HepG2 (cell line): ENCODE data around the gene LSMEM2. TPM values are rescaled to one million over a fixed set of nuclear protein-coding genes. Genes with fewer than 3 reads are reported as not detected.
A peak's percentile ranks its signal among the peaks of the same experiment; 100 is the strongest.

Experiments
- ATAC-seq: fragments of 200-7000 bp; cut with Tn5 transposase; 3 replicates; pipeline ENCODE4 v1.9.1; 2020; ENCODE audit warnings: mild to moderate bottlenecking, moderate library complexity
- BruUV-seq: library from RNA; stranded (reverse); fragments of 400-500 nt; replicated peaks from 2 replicates; lab custom pipeline; 2021; lab: Mats Ljungman, UMichigan
- CTCF ChIA-PET: fragments of 300-600 bp; formaldehyde crosslinking; extraction: SDS; loops from one replicate; lab custom pipeline; 2021; ENCODE audit warnings: low total read pairs, inconsistent platforms, low intra/inter-chr PET ratio; lab: Yijun Ruan, JAX
- POLR2A ChIA-PET: fragments of 350-600 bp; sonication (Branson Sonifier 250); formaldehyde crosslinking; loops from one replicate; lab custom pipeline; 2020; ENCODE audit warnings: antibody characterized with exemption, inconsistent platforms; lab: Yijun Ruan, JAX
- DNase-seq: peaks from one replicate; pipeline ENCODE4 v3.0.0-alpha.2; 2015; ENCODE audit warnings: low spot score
- FAIRE-seq: peaks from 3 replicates; lab custom pipeline; 2011; peaks lifted over from hg19 to GRCh38; lab: Jason Lieb, UNC
- H2AFZ ChIP-seq: one replicate; pipeline ENCODE4 v1.6.1; 2011; ENCODE audit warnings: low read length, inconsistent platforms
- H3K27ac ChIP-seq: fragments of 300-600 bp; 3 replicates; pipeline ENCODE4 v1.8.0; 2011; ENCODE audit warnings: mixed run types, mild to moderate bottlenecking, mixed read lengths, low read length, inconsistent platforms; ENCODE audit not compliant: insufficient read depth; ENCODE audit errors: extremely low read length
- H3K27me3 ChIP-seq, 2 experiments: fragments of 200-600 bp in 1 of 2; 2 replicates in 1 of 2; 3 replicates in 1 of 2; pipeline versions ENCODE4 v1.6.0 to v1.8.0; 2011; ENCODE audit warnings: low read length in 2 of 2, mild to moderate bottlenecking in 2 of 2, moderate library complexity in 2 of 2, inconsistent platforms in 1 of 2; ENCODE audit not compliant: insufficient read depth in 2 of 2, control insufficient read depth in 1 of 2
- H3K36me3 ChIP-seq, 2 experiments: fragments of 200-600 bp in 1 of 2; replicated peaks in 1 of 2; 2 replicates in 1 of 2; 3 replicates in 1 of 2; pipeline versions ENCODE4 v1.5.1 to v1.8.0; 2011; ENCODE audit warnings: low read length in 2 of 2, inconsistent platforms in 1 of 2; ENCODE audit not compliant: insufficient read depth in 2 of 2, control insufficient read depth in 1 of 2
- H3K4me1 ChIP-seq: 2 replicates; pipeline ENCODE4 v1.5.1; 2012; ENCODE audit warnings: low read length, inconsistent platforms; ENCODE audit not compliant: insufficient read depth
- H3K4me2 ChIP-seq: 2 replicates; pipeline ENCODE4 v1.6.0; 2011; ENCODE audit warnings: low read depth, low read length, inconsistent platforms
- H3K4me3 ChIP-seq, 3 experiments: fragments of 200-600 bp in 1 of 3; sonication (generic), shearing (Covaris generic) in 1 of 3; replicated peaks in 1 of 3; 2 replicates each; pipeline ENCODE4 v1.5.1; 2011 to 2016; ENCODE audit warnings: low read length in 3 of 3, inconsistent platforms in 2 of 3, low read depth in 2 of 3, mild to moderate bottlenecking in 2 of 3, control low read depth in 1 of 3, mixed read lengths in 1 of 3; ENCODE audit not compliant: insufficient read depth in 1 of 3
- H3K79me2 ChIP-seq: one replicate; pipeline ENCODE4 v1.6.1; 2011; ENCODE audit warnings: low read length, inconsistent platforms; ENCODE audit not compliant: insufficient read depth
- H3K9ac ChIP-seq: 2 replicates; pipeline ENCODE4 v1.6.0; 2011; ENCODE audit warnings: mild to moderate bottlenecking, low read depth, low read length, inconsistent platforms; ENCODE audit not compliant: insufficient read depth
- H3K9me3 ChIP-seq: 2 replicates; pipeline ENCODE4 v1.5.1; 2012; ENCODE audit warnings: mild to moderate bottlenecking, low read length
- H4K20me1 ChIP-seq: 2 replicates; pipeline ENCODE4 v1.6.0; 2011; ENCODE audit warnings: inconsistent platforms, mild to moderate bottlenecking, low read length, moderate library complexity; ENCODE audit not compliant: insufficient read depth
- AHR ChIP-seq: IDR thresholded peaks from 2 replicates; pipeline ENCODE4 v1.6.1; 2018; ENCODE audit warnings: missing genetic modification reagents, missing compliant biosample characterization
- ARNT ChIP-seq: fragments of 450-650 bp; IDR thresholded peaks from 2 replicates; pipeline ENCODE4 v1.6.1; 2017
- CREB3 ChIP-seq: sonication (generic); formaldehyde crosslinking; IDR thresholded peaks from 2 replicates; pipeline ENCODE4 v1.5.0; 2020; ENCODE audit warnings: missing genetic modification reagents
- KAT7 ChIP-seq: IDR thresholded peaks from 2 replicates; pipeline ENCODE4 v1.6.1; 2018; ENCODE audit warnings: borderline replicate concordance, missing compliant biosample characterization
- MEF2D ChIP-seq: sonication (generic); formaldehyde crosslinking; IDR thresholded peaks from 2 replicates; pipeline ENCODE4 v1.5.1; 2020; ENCODE audit warnings: mild to moderate bottlenecking, missing genetic modification reagents
- RERE ChIP-seq: IDR thresholded peaks from 2 replicates; pipeline ENCODE4 v1.6.1; 2016; ENCODE audit warnings: low read depth, missing genetic modification reagents, missing compliant biosample characterization
- RFX5 ChIP-seq: IDR thresholded peaks from 2 replicates; pipeline ENCODE4 v1.6.1; 2011; ENCODE audit warnings: low read depth, low read length, improper control_type of control experiment
- SKIL ChIP-seq: sonication (generic); formaldehyde crosslinking; IDR thresholded peaks from 2 replicates; pipeline ENCODE4 v1.8.0; 2022; ENCODE audit warnings: missing genetic modification reagents, mild to moderate bottlenecking, moderate library complexity, borderline replicate concordance
- ZNF138 ChIP-seq: sonication (generic); formaldehyde crosslinking; IDR thresholded peaks from 2 replicates; pipeline ENCODE4 v1.5.0; 2020; ENCODE audit warnings: mild to moderate bottlenecking, low read depth, missing genetic modification reagents
- ZNF557 ChIP-seq: sonication (generic); formaldehyde crosslinking; IDR thresholded peaks from 2 replicates; pipeline ENCODE4 v1.4.0; 2020; ENCODE audit warnings: missing genetic modification reagents
- ZNF766 ChIP-seq: sonication (generic); formaldehyde crosslinking; IDR thresholded peaks from 2 replicates; pipeline ENCODE4 v1.5.0; 2020; ENCODE audit warnings: missing genetic modification reagents, borderline replicate concordance
- ZNF768 ChIP-seq: sonication (generic); formaldehyde crosslinking; IDR thresholded peaks from 2 replicates; pipeline ENCODE4 v1.4.0; 2020; ENCODE audit warnings: missing genetic modification reagents
- ZNF772 ChIP-seq: sonication (generic); formaldehyde crosslinking; IDR thresholded peaks from 2 replicates; pipeline ENCODE4 v1.5.0; 2020; ENCODE audit warnings: mild to moderate bottlenecking, missing genetic modification reagents
- WGBS: methylation state at CpG from one replicate; pipeline ENCODE4 v1.1.6; 2017; ENCODE audit warnings: low lambda C conversion rate; 5-methylcytosine and 5-hydroxymethylcytosine counted together
- in situ Hi-C: cut with HindIII; loops from 2 replicates; pipeline ENCODE4 v1.10.0; 2017; ENCODE audit warnings: low pct_unique_long_range_greater_than_20kb; ENCODE audit not compliant: extremely low pct_ligation_motif_present
- intact Hi-C: fragments of 100-400 bp; cut with micrococcal nuclease; formaldehyde crosslinking; loops from one replicate; pipeline ENCODE4 v1.10.0; 2022; ENCODE audit not compliant: unreplicated experiment
- polyA plus RNA-seq, 8 experiments: library from polyadenylated mRNA; depleted of rRNA in 3 of 8; stranded (reverse) in 7 of 8; unstranded in 1 of 8; fragments of >200 nt; fragmentation: Illumina TruSeq in 4 of 8; extraction: Trizol in 4 of 8; gene quantifications; 2 replicates each; pipeline versions ENCODE4 v1.2.1 to v1.2.3, GENCODE V29; 2011 to 2016; ENCODE audit warnings: low read depth in 4 of 8, missing spikeins in 1 of 8, mixed read lengths in 1 of 8; ENCODE audit not compliant: insufficient read depth in 1 of 8
- total RNA-seq, 5 experiments: library from RNA; depleted of rRNA; stranded (reverse); fragments of >200 nt; fragmentation: Illumina TruSeq; extraction: Trizol; gene quantifications; 2 replicates each; pipeline ENCODE4 v1.2.3, GENCODE V29; 2016; ENCODE audit warnings: low read depth in 1 of 5
- TF ChIP-seq, protein P1 (sequence below): sonication (generic); formaldehyde crosslinking; IDR thresholded peaks from 2 replicates; pipeline ENCODE4 v1.8.1; 2023; ENCODE audit warnings: mild to moderate bottlenecking, inconsistent platforms, moderate library complexity, missing genetic modification reagents, borderline replicate concordance

Gene LSMEM2
- total and polyA plus RNA-seq, 2 of the 13 experiments (the other 11 are each of a cell fraction or from before 2014, with no cell fraction given): 0.07 to 0.41 TPM

DNA sequence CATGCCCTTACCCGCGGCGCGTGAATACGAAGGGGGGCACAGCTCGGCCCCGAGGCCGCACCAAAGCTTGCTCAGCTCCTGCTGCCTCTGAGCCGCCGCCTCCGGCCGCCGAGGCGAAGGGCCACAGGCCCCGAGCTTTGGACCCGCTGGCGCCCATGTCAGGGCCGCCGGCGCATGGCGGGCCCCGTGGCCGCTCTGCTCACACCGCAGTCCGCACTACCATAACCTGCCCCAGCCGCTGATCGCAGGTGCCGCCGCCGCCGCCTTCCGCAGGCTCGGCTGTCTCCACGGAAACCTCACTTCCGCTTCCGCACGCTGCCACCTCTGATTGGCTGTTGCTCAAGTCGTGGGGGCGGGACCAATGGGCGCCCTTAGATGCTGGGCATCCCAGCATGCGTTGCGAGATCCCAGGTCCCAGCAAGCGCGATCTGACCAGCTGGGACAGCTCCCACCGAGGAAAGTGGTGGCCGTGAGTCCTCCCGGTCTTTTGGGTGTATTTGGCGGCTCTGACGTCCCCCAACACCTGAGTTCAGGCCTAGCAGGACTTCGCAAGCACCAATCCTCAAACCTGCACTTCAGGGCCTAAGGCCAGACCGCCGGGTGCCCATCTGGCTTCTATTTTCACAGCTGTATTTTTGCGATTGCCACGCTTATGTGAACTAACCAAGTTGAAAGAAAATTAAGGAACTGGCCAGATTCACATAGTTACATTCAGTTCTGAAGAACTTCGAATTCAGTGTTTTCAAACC is 49.2 kb downstream of the LSMEM2 start, which contains the start of gene TUSC2:
Gene TUSC2, minus strand, starts transcription at position 281 of the 749 bp plus-strand sequence. Its CDS starts 124 bp downstream, at position 157.
- H3K27ac ChIP-seq: peak within 1 kb of the TSS; percentile 67
- TF ChIP-seq ARNT (no peak), RFX5 (peak; percentile 38; the same call in 1 of the 2 replicates), CREB3 (CRISPR knock-in tag) (no peak), AHR (CRISPR knock-in tag) (no peak), ZNF138 (CRISPR knock-in tag) (no peak), KAT7 (CRISPR knock-in tag) (peak; percentile 69; the same call in 1 of the 2 replicates), ZNF766 (CRISPR knock-in tag) (peak; percentile 82; the same call in 1 of the 2 replicates), ZNF557 (CRISPR knock-in tag) (no peak), RERE (CRISPR knock-in tag) (peak; percentile 46; the same call in 1 of the 2 replicates), ZNF768 (CRISPR knock-in tag) (no peak; the same call in 1 of the 2 replicates), SKIL (CRISPR knock-in tag) (no peak), ZNF772 (CRISPR knock-in tag) (peak; percentile 56; the same call in 1 of the 2 replicates), MEF2D (0 out of 2 replicates have a peak, but pooled peaks have one; percentile 41)
- TF ChIP-seq, protein P1, sequence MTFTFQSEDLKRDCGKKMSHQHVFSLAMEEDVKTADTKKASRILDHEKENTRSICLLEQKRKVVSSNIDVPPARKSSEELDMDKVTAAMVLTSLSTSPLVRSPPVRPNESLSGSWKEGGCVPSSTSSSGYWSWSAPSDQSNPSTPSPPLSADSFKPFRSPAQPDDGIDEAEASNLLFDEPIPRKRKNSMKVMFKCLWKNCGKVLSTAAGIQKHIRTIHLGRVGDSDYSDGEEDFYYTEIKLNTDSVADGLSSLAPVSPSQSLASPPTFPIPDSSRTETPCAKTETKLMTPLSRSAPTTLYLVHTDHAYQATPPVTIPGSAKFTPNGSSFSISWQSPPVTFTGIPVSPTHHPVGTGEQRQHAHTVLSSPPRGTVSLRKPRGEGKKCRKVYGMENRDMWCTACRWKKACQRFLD: 0 out of 2 replicates have a peak, but pooled peaks have one; percentile 37

More for the DNA sequence above, 49.2 kb downstream of the LSMEM2 start, which contains the start of gene TUSC2:
- ChIA-PET POLR2A (interaction anchor here (0.6 to 3.5 kb wide), 21 partner anchors 9 to 281 kb away, joined by 3 to 66 read pairs (median 4); partner anchors contain the start of genes CYB561D2, GNAI2, HYAL1 and HYAL3), CTCF (no interaction called here)
- peak within 1 kb of the TSS; percentile 84 for H3K4me2 ChIP-seq
- peak; percentile 95 for DNase-seq
- peak; percentile 94 for FAIRE-seq
- H3K4me3 ChIP-seq: peak within 1 kb of the TSS; percentile 79 to 95 (median 92)
- in situ Hi-C loops (no loop called here), intact Hi-C loops (no loop called here)
- H2AFZ ChIP-seq: no peak within 1 kb of the TSS
- TSS peak; percentile 91 for BruUV-seq
- peak; percentile 79 for ATAC-seq
- peak within 1 kb of the TSS; percentile 96 for H3K9ac ChIP-seq
- no peaks in the 10 kb centered on the region for H3K27me3 ChIP-seq
- no peaks in the 10 kb centered on the region for H4K20me1 ChIP-seq
- 2% methylated on average over 15 of the region's 55 CpGs for WGBS
- H3K9me3 ChIP-seq: no peaks in the 10 kb centered on the region
- peaks cover 19 to 44% of the 10 kb centered on the region in 2 experiments for H3K36me3 ChIP-seq
- peaks cover 52% of the 10 kb centered on the region for H3K4me1 ChIP-seq
- H3K79me2 ChIP-seq: peaks cover 22% of the 10 kb centered on the region
